ENCODE results near the gene ERBB4. TPM values are rescaled to one million over a fixed set of nuclear protein-coding genes. Genes with fewer than 3 reads are reported as not detected.

Gene ERBB4
- total RNA-seq, 4 donors from 2014 or later = 0.26 to 13.3 (median 2.4) TPM

DNA sequence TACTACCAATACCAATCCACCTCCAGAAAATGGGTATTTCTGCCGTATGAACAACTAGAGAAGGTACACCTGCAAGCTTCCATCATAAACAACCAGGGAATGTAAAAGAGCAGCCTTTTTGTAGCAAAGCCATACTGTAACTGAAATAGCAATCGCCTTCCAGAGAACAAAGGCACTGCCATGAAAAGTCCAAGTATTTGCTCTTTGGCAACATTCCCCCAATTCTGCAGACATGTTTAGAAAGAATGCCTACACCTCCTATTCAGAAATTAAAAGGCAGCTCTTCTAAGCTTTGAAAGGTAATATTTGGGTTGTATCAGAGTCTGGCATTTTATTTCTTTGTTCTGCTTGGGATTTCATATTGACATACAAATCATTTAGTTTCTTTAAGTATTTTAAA is 487.7 kb downstream of the ERBB4 start:
- Histone ChIP-seq H3K9me3 (no peaks in the 10 kb centered on the region), H3K27me3 (no peaks in the 10 kb centered on the region), H3K4me3 (no peak overlapping the region), H3K4me1 (no peaks in the 10 kb centered on the region), H3K27ac (no peak overlapping the region), H3K36me3 (no peaks in the 10 kb centered on the region)
- intact Hi-C loops (cut with DNase I; ENCODE audit: low total_unique reads) = no loop called here
- DNase-seq = no peak
- TF ChIP-seq POLR2A (IDR thresholded peaks at IDR 0.05) = no peak
- TF ChIP-seq, protein P1, sequence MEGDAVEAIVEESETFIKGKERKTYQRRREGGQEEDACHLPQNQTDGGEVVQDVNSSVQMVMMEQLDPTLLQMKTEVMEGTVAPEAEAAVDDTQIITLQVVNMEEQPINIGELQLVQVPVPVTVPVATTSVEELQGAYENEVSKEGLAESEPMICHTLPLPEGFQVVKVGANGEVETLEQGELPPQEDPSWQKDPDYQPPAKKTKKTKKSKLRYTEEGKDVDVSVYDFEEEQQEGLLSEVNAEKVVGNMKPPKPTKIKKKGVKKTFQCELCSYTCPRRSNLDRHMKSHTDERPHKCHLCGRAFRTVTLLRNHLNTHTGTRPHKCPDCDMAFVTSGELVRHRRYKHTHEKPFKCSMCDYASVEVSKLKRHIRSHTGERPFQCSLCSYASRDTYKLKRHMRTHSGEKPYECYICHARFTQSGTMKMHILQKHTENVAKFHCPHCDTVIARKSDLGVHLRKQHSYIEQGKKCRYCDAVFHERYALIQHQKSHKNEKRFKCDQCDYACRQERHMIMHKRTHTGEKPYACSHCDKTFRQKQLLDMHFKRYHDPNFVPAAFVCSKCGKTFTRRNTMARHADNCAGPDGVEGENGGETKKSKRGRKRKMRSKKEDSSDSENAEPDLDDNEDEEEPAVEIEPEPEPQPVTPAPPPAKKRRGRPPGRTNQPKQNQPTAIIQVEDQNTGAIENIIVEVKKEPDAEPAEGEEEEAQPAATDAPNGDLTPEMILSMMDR (IDR thresholded peaks at IDR 0.05) = no peak

DNA sequence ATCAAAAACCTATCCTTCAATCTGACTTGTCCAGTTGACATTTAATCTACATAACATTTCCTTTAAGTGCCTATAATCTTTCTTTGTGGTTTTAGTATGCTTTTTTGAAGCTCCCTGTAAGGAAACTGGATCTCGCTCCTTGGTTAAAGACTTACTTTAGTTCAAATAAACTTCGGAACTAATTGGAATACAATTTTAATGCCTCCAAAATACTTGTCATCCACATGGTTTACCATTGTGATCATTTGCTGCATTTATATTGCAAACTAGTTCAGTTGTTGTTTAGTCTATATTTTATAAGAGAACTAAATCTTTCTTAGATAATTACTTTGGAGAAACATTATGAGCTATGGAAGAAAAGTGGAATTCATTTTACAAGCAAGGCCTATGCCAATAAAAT is 496.0 kb downstream of the ERBB4 start:
- DNase-seq = no peak
- intact Hi-C loops (cut with DNase I; ENCODE audit: low total_unique reads) = no loop called here
- no peak overlapping the region for H3K27ac ChIP-seq

DNA sequence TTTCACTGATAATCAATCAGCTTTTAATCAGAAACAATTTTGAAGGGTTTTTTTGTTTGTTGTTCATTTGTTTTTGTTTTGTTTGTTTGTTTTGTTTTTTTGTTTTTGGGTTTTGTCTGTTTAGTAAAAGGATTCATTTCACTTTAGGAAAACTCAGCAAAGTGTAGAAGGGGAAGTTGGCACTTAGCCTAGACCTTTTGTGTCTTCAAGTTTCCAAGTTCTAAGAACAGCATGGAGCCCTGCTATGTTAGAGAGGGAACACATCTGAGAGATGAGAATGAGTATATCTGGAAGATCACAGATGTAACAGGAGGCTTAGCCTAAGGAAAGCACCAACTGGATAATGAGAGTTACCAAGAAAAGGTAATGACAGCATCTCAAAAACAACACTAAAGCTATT is 501.5 kb downstream of the ERBB4 start:
- Histone ChIP-seq H3K4me3 (no peak overlapping the region), H3K27me3 (no peaks in the 10 kb centered on the region), H3K36me3 (no peaks in the 10 kb centered on the region), H3K9me3 (no peaks in the 10 kb centered on the region), H3K27ac (no peak overlapping the region), H3K4me1 (no peaks in the 10 kb centered on the region)
- TF ChIP-seq POLR2A (IDR thresholded peaks at IDR 0.05) = no peak
- TF ChIP-seq, protein P1 (IDR thresholded peaks at IDR 0.05) = no peak
- DNase-seq = no peak
- intact Hi-C loops (cut with DNase I; ENCODE audit: low total_unique reads) = no loop called here

More for the DNA sequence above, 496.0 kb downstream of the ERBB4 start:
- Histone ChIP-seq H3K9me3 (no peaks in the 10 kb centered on the region), H3K4me3 (no peak overlapping the region), H3K36me3 (no peaks in the 10 kb centered on the region), H3K4me1 (no peaks in the 10 kb centered on the region), H3K27me3 (no peaks in the 10 kb centered on the region)
- TF ChIP-seq POLR2A (IDR thresholded peaks at IDR 0.05) = no peak
- TF ChIP-seq, protein P1 (IDR thresholded peaks at IDR 0.05) = no peak

DNA sequence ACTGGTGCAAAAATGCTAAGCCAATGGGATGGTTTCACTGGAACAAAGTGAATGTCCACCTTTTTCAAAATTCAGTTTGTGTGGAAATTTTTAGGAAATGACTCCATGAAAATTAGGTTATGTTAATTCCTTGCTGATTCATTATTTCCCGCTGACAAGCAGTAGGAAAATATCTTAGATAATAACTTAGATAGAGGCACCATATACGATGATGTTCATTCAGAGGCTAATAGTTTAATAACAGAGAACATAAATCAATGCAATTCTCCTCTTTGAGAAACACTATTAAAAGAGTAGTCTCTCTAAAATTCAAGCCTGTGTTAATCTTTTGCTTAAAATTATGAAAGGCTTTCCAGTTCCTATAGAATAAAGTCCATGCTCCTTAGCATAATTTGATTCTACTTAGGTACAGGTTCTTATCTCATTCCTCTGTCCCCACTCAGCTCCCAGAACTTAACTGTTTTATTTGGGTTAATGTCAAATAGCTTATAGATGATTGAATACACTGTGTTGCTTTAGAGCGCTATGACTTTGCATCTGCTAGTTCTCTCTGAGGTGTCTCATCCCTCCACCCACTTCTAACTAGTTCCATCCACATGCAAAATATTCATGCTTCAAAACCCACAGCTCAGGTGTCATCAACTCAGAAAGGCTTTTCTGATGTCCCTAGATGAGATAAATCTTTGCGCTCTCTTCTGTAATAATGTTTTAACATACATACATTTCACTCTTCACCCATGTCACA is 503.6 kb downstream of the ERBB4 start:
- H3K9me3 ChIP-seq = no peaks in the 10 kb centered on the region
- no peak overlapping the region for H3K27ac ChIP-seq
- intact Hi-C loops (cut with DNase I; ENCODE audit: low total_unique reads) = no loop called here
- no peaks in the 10 kb centered on the region for H3K4me1 ChIP-seq
- H3K4me3 ChIP-seq = no peak overlapping the region
- TF ChIP-seq, protein P1 (IDR thresholded peaks at IDR 0.05) = no peak
- TF ChIP-seq POLR2A (IDR thresholded peaks at IDR 0.05) = no peak
- no peaks in the 10 kb centered on the region for H3K27me3 ChIP-seq
- no peaks in the 10 kb centered on the region for H3K36me3 ChIP-seq
- no peak for DNase-seq

DNA sequence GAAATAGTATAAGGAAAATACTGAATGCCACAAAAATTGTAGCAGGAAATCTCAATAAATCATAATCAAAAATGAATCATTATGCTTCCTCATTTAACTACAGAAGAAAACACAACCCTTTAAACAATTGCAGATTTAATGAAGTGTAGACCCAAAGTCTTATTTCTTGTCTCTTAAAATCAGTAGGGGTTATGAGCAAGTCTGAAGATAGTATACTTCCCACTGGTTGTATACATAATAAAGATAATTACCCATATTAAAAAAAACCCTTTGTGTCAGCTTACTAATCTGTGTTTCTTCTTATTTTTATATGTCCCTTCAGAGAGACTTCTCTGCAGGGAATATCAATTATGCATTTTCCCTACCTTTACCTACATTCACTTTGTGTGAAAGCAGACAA is 504.7 kb downstream of the ERBB4 start:
- H3K4me3 ChIP-seq = no peak overlapping the region
- H3K36me3 ChIP-seq = no peaks in the 10 kb centered on the region
- intact Hi-C loops (cut with DNase I; ENCODE audit: low total_unique reads) = no loop called here
- TF ChIP-seq, protein P1 (IDR thresholded peaks at IDR 0.05) = no peak
- no peak for TF ChIP-seq POLR2A (IDR thresholded peaks at IDR 0.05)
- no peak overlapping the region for H3K27ac ChIP-seq
- H3K27me3 ChIP-seq = no peaks in the 10 kb centered on the region
- H3K4me1 ChIP-seq = no peaks in the 10 kb centered on the region
- H3K9me3 ChIP-seq = no peaks in the 10 kb centered on the region
- no peak for DNase-seq

All from uterus (tissue), 4 donors.